Nephron progenitor cell (in vitro differentiated cells): Measurements from ENCODE around the gene RNF8.
A peak's percentile ranks its signal among the peaks of the same experiment; 100 is the strongest.

Experiments
- DNase-seq: peaks from one replicate; pipeline ENCODE4 v3.0.0; 2021
- H3K27ac Mint-ChIP-seq: 2 replicates; pipeline ENCODE4 v1.8.0; 2021; ENCODE audit warnings: mild to moderate bottlenecking, moderate library complexity, mixed read lengths
- H3K27me3 Mint-ChIP-seq: 2 replicates; pipeline ENCODE4 v1.8.0; 2021; ENCODE audit warnings: mild to moderate bottlenecking, low read depth, mixed read lengths; ENCODE audit not compliant: poor library complexity
- H3K36me3 Mint-ChIP-seq: 2 replicates; pipeline ENCODE4 v1.8.0; 2021; ENCODE audit warnings: low read depth, mixed read lengths
- H3K4me1 Mint-ChIP-seq: 2 replicates; pipeline ENCODE4 v1.8.0; 2021; ENCODE audit warnings: mixed read lengths
- H3K4me3 Mint-ChIP-seq: 2 replicates; pipeline ENCODE4 v1.8.0; 2021; ENCODE audit warnings: mild to moderate bottlenecking, moderate library complexity, mixed read lengths
- H3K9me3 Mint-ChIP-seq: 2 replicates; pipeline ENCODE4 v1.8.0; 2021; ENCODE audit warnings: mild to moderate bottlenecking, moderate library complexity, mixed read lengths
- TF ChIP-seq, protein P1 (sequence below): fragments of 200-600 bp; sonication (generic); IDR thresholded peaks from 2 replicates; pipeline ENCODE4 v1.5.0; 2021; ENCODE audit warnings: antibody characterized with exemption

The RNF8 gene

GRCh38 chr6:37359039-37359438 is 5.3 kb downstream of the RNF8 start:
- H3K27ac Mint-ChIP-seq = no peak overlapping the region
- no peak for DNase-seq
- H3K9me3 Mint-ChIP-seq = no peaks in the 10 kb centered on the region
- H3K36me3 Mint-ChIP-seq = peaks cover 5% of the 10 kb centered on the region
- no peaks in the 10 kb centered on the region for H3K27me3 Mint-ChIP-seq
- TF ChIP-seq, protein P1, sequence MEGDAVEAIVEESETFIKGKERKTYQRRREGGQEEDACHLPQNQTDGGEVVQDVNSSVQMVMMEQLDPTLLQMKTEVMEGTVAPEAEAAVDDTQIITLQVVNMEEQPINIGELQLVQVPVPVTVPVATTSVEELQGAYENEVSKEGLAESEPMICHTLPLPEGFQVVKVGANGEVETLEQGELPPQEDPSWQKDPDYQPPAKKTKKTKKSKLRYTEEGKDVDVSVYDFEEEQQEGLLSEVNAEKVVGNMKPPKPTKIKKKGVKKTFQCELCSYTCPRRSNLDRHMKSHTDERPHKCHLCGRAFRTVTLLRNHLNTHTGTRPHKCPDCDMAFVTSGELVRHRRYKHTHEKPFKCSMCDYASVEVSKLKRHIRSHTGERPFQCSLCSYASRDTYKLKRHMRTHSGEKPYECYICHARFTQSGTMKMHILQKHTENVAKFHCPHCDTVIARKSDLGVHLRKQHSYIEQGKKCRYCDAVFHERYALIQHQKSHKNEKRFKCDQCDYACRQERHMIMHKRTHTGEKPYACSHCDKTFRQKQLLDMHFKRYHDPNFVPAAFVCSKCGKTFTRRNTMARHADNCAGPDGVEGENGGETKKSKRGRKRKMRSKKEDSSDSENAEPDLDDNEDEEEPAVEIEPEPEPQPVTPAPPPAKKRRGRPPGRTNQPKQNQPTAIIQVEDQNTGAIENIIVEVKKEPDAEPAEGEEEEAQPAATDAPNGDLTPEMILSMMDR = no peak
- H3K4me1 Mint-ChIP-seq = peaks cover 33% of the 10 kb centered on the region
- H3K4me3 Mint-ChIP-seq = no peak overlapping the region

DNA sequence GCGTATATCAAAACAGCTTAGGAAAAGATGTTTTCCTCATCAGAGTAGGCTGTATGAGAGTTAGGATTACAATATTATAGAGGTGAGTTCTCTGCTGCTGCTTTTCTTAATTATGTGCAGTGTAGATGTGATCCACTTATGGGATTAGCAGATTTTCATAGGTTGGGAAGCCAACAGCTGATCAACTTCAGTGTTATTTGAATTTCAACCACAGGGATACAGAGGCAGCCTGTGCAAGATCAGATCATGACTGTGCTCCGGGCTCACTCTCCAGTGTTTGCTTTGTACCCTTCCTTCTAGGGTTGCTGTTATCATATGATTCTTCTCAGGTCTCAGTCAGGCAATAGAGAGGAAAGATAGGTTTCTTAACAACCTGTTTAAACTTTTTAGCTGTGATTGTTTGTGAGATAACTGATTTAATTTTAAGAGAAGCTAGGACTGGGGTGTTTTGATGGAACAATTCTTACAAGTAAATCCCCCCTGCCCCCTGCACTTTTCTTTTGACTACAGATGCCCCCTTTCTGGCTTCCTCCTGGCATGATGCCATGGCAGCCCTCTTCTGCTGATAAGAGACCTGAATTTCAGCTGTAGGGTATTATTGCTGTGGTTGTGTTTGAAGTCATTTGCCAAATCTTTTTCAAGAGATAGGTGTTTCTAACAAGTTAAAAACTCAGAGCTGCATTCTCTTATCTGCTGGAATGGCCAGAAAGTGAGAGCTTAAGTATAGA is 8.5 kb downstream of the RNF8 start:
- Mint-ChIP-seq H3K27ac (no peak overlapping the region), H3K9me3 (no peaks in the 10 kb centered on the region)
- TF ChIP-seq, protein P1 = no peak

GRCh38 chr6:37365791-37366190 is 12.0 kb downstream of the RNF8 start:
- Mint-ChIP-seq H3K9me3 (no peaks in the 10 kb centered on the region), H3K4me3 (no peak overlapping the region), H3K36me3 (peaks cover 16% of the 10 kb centered on the region), H3K27me3 (no peaks in the 10 kb centered on the region), H3K27ac (no peak overlapping the region), H3K4me1 (no peaks in the 10 kb centered on the region)
- TF ChIP-seq, protein P1 = no peak
- no peak for DNase-seq

More for the DNA sequence above, 8.5 kb downstream of the RNF8 start:
- Mint-ChIP-seq H3K36me3 (peaks cover 5% of the 10 kb centered on the region), H3K4me3 (no peak overlapping the region), H3K4me1 (peaks cover 6% of the 10 kb centered on the region), H3K27me3 (no peaks in the 10 kb centered on the region)
- no peak for DNase-seq

DNA sequence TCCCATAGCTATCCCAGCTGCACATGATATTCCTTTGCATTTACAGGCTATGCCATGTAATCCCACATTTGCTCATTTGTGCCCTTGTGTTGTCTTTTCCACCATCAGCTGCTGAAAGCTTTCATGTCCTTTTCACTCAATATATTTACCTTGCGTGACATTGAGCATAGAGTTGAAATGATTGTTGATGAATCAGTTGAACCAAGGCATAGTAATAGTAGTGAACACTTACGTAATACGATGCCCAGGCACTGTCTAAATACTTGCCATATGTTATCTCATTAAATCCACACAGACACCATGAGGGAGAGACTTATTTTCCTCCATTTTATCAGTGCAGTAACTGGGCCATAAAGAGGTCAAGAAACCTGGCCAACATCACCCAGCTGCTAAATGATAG is 13.1 kb downstream of the RNF8 start:
- H3K4me1 Mint-ChIP-seq = no peaks in the 10 kb centered on the region
- no peak overlapping the region for H3K4me3 Mint-ChIP-seq
- no peaks in the 10 kb centered on the region for H3K27me3 Mint-ChIP-seq
- no peaks in the 10 kb centered on the region for H3K9me3 Mint-ChIP-seq
- TF ChIP-seq, protein P1 = no peak
- peaks cover 14% of the 10 kb centered on the region for H3K36me3 Mint-ChIP-seq
- peak overlapping the region; percentile 41 for H3K27ac Mint-ChIP-seq
- DNase-seq = no peak

DNA sequence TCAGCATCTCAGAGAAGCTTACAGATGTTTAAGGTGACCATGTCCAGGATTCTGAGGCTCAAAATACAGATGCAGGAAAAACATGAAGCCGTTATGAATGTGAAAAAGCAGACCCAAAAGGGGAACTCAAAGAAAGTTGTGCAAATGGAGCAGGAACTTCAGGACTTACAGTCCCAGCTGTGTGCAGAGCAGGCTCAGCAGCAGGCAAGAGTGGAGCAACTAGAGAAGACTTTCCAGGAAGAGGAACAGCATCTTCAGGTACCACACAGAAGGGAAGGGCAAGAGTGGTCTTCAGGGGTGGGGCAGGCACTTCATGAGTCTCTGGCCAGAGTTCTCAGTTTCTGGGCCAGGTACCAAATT is 15.2 kb downstream of the RNF8 start:
- TF ChIP-seq, protein P1 = no peak
- no peak overlapping the region for H3K27ac Mint-ChIP-seq
- H3K36me3 Mint-ChIP-seq = peaks cover 18% of the 10 kb centered on the region
- no peaks in the 10 kb centered on the region for H3K27me3 Mint-ChIP-seq
- DNase-seq = no peak
- H3K9me3 Mint-ChIP-seq = no peaks in the 10 kb centered on the region
- H3K4me1 Mint-ChIP-seq = no peaks in the 10 kb centered on the region
- H3K4me3 Mint-ChIP-seq = no peak overlapping the region
